HTERT RPE-1 (cell line): ENCODE results near the gene IKZF1.

Experiments used
- in situ Hi-C: fragments of 300-500 bp; cut with MboI; formaldehyde crosslinking; loops from 4 replicates; pipeline ENCODE4 v1.14.3; 2020; ENCODE audit warnings: low sequenced_read_pairs

Gene IKZF1

GRCh38 chr7:50400114-50400513 lies 95.6 kb downstream of the IKZF1 start:
- in situ Hi-C loops: no loop called here

- in situ Hi-C loops: no loop called here
Measured at GRCh38 chr7:50404392-50404791, 99.9 kb downstream of the IKZF1 start.

GRCh38 chr7:50405221-50405620 lies 100.7 kb downstream of the IKZF1 start:
- in situ Hi-C loops: no loop called here

GRCh38 chr7:50406935-50407334 lies 102.4 kb downstream of the IKZF1 start:
- in situ Hi-C loops: no loop called here

- in situ Hi-C loops: no loop called here
Measured at GRCh38 chr7:50409856-50410745, 105.6 kb downstream of the IKZF1 start.

- in situ Hi-C loops: no loop called here
Measured at GRCh38 chr7:50411332-50411731, 106.8 kb downstream of the IKZF1 start.

GRCh38 chr7:50412973-50413372 lies 108.5 kb downstream of the IKZF1 start:
- in situ Hi-C loops: no loop called here

GRCh38 chr7:50413561-50413960 lies 109.0 kb downstream of the IKZF1 start:
- in situ Hi-C loops: no loop called here

GRCh38 chr7:50415844-50416364 lies 111.4 kb downstream of the IKZF1 start:
- in situ Hi-C loops: no loop called here

- in situ Hi-C loops: no loop called here
Measured at GRCh38 chr7:50416527-50417182, 112.1 kb downstream of the IKZF1 start.

- in situ Hi-C loops: no loop called here
Measured at GRCh38 chr7:50418086-50418515, 113.6 kb downstream of the IKZF1 start.

- in situ Hi-C loops: no loop called here
Measured at GRCh38 chr7:50418526-50419290, 114.2 kb downstream of the IKZF1 start.

GRCh38 chr7:50421043-50421442 lies 116.5 kb downstream of the IKZF1 start:
- in situ Hi-C loops: no loop called here

GRCh38 chr7:50422858-50423257 lies 118.3 kb downstream of the IKZF1 start:
- in situ Hi-C loops: no loop called here

GRCh38 chr7:50423860-50424259 lies 119.3 kb downstream of the IKZF1 start:
- in situ Hi-C loops: no loop called here

- in situ Hi-C loops: no loop called here
Measured at GRCh38 chr7:50425318-50425717, 120.8 kb downstream of the IKZF1 start.

- in situ Hi-C loops: no loop called here
Measured at GRCh38 chr7:50426280-50427045, 121.9 kb downstream of the IKZF1 start.

GRCh38 chr7:50427518-50427917 lies 123.0 kb downstream of the IKZF1 start:
- in situ Hi-C loops: no loop called here

- in situ Hi-C loops: no loop called here
Measured at GRCh38 chr7:50428911-50429310, 124.4 kb downstream of the IKZF1 start.

- in situ Hi-C loops: no loop called here
Measured at GRCh38 chr7:50431316-50431715, 126.8 kb downstream of the IKZF1 start.
